ENCODE results near the gene LONRF2. TPM values are rescaled to one million over a fixed set of nuclear protein-coding genes. Genes with fewer than 3 reads are reported as not detected.

The LONRF2 gene
- total and polyA plus RNA-seq, 2 of the 13 experiments (the other 11 are each of a cell fraction or from before 2014, with no cell fraction given), result not detected

GRCh38 chr2:100260712-100261620 is 61.3 kb downstream of the LONRF2 start (continued):
- TF ChIP-seq CERS6 (CRISPR knock-in tag; IDR thresholded peaks at IDR 0.05), result no peak
- TF ChIP-seq PCBP1 (IDR thresholded peaks at IDR 0.05; ENCODE audit: borderline replicate concordance, low read depth, low read length), result no peak
- peak; percentile 95 for TF ChIP-seq STAG1 (CRISPR knock-in tag; IDR thresholded peaks at IDR 0.05)
- TF ChIP-seq ZNF772 (CRISPR knock-in tag; IDR thresholded peaks at IDR 0.05), result no peak
- peak; percentile 82 for TF ChIP-seq SMC3 (IDR thresholded peaks at IDR 0.05; ENCODE audit: low read length)
- TF ChIP-seq ZNF407 (CRISPR knock-in tag; IDR thresholded peaks at IDR 0.05; ENCODE audit: not compliant biosample characterization), result no peak
- no peak for TF ChIP-seq SOX13 (IDR thresholded peaks at IDR 0.05)
- TF ChIP-seq SOX13 (CRISPR knock-in tag; conservative IDR thresholded peaks at IDR 0.05 in 1 of 2, IDR thresholded peaks at IDR 0.05 in 1 of 2), result no peak
- TF ChIP-seq RFX3 (CRISPR knock-in tag; IDR thresholded peaks at IDR 0.05), result no peak
